ENCODE results near the gene KRT79.

- TF ChIP-seq ZFP30 (CRISPR knock-in tag; IDR thresholded peaks at IDR 0.05) (no peak), ZFP3 (CRISPR knock-in tag; IDR thresholded peaks at IDR 0.05) (no peak), ZNF8 (CRISPR knock-in tag; IDR thresholded peaks at IDR 0.05) (no peak), TCF4 (CRISPR knock-in tag; IDR thresholded peaks at IDR 0.05; ENCODE audit: borderline replicate concordance) (no peak), TSHZ2 (CRISPR knock-in tag; IDR thresholded peaks at IDR 0.05) (no peak), RARB (CRISPR knock-in tag; IDR thresholded peaks at IDR 0.05) (no peak), ZNF70 (CRISPR knock-in tag; IDR thresholded peaks at IDR 0.05) (no peak), SNAI2 (CRISPR knock-in tag; IDR thresholded peaks at IDR 0.05) (no peak), ZNF565 (CRISPR knock-in tag; conservative IDR thresholded peaks at IDR 0.05; ENCODE audit: low read depth) (no peak), ARNTL (CRISPR knock-in tag; IDR thresholded peaks at IDR 0.05; ENCODE audit: borderline replicate concordance, low read depth) (no peak)
- TF ChIP-seq, protein P1, sequence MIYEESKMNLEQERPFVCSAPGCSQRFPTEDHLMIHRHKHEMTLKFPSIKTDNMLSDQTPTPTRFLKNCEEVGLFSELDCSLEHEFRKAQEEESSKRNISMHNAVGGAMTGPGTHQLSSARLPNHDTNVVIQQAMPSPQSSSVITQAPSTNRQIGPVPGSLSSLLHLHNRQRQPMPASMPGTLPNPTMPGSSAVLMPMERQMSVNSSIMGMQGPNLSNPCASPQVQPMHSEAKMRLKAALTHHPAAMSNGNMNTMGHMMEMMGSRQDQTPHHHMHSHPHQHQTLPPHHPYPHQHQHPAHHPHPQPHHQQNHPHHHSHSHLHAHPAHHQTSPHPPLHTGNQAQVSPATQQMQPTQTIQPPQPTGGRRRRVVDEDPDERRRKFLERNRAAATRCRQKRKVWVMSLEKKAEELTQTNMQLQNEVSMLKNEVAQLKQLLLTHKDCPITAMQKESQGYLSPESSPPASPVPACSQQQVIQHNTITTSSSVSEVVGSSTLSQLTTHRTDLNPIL (CRISPR knock-in tag; IDR thresholded peaks at IDR 0.05; ENCODE audit: low read depth): no peak
Measured at GRCh38 chr12:52845946-52846345, 11.8 kb upstream of the KRT79 start.

Measured in SK-N-SH treated with all-trans-retinoic acid at 6 μM for 48 hours (cell line).